Panc1 (cell line): ENCODE measurements around the gene PHF21A.

Experiments used
- POLR2AphosphoS5 ChIP-seq: IDR thresholded peaks from 2 replicates; pipeline ENCODE4 v1.6.1; 2012; ENCODE audit warnings: mild to moderate bottlenecking, low read depth, low read length, moderate library complexity
- SIN3A ChIP-seq: IDR thresholded peaks from 2 replicates; pipeline ENCODE4 v1.6.1; 2012; ENCODE audit warnings: low read depth, mild to moderate bottlenecking, low read length, moderate library complexity, borderline replicate concordance; ENCODE audit not compliant: insufficient read depth
- TCF7L2 ChIP-seq: IDR thresholded peaks from 2 replicates; pipeline ENCODE4 v1.6.1; 2011; ENCODE audit warnings: mild to moderate bottlenecking, low read depth, low read length, inconsistent platforms
- TF ChIP-seq, protein P1 (sequence below): fragments of 450-650 bp; IDR thresholded peaks from 2 replicates; pipeline ENCODE4 v1.5.1; 2017; ENCODE audit warnings: mild to moderate bottlenecking
- TF ChIP-seq, protein P2 (sequence below), 2 experiments: IDR thresholded peaks; 2 replicates each; pipeline ENCODE4 v1.6.1; 2011 to 2012; ENCODE audit warnings: low read depth in 2 of 2, control low read depth in 1 of 2, low read length in 1 of 2, mild to moderate bottlenecking in 1 of 2, moderate library complexity in 1 of 2; ENCODE audit not compliant: insufficient read depth in 1 of 2

GRCh38 chr11:46170797-46171196, 49.5 kb upstream of the PHF21A start:
- TF ChIP-seq, protein P1, sequence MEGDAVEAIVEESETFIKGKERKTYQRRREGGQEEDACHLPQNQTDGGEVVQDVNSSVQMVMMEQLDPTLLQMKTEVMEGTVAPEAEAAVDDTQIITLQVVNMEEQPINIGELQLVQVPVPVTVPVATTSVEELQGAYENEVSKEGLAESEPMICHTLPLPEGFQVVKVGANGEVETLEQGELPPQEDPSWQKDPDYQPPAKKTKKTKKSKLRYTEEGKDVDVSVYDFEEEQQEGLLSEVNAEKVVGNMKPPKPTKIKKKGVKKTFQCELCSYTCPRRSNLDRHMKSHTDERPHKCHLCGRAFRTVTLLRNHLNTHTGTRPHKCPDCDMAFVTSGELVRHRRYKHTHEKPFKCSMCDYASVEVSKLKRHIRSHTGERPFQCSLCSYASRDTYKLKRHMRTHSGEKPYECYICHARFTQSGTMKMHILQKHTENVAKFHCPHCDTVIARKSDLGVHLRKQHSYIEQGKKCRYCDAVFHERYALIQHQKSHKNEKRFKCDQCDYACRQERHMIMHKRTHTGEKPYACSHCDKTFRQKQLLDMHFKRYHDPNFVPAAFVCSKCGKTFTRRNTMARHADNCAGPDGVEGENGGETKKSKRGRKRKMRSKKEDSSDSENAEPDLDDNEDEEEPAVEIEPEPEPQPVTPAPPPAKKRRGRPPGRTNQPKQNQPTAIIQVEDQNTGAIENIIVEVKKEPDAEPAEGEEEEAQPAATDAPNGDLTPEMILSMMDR = no peak
- TF ChIP-seq POLR2AphosphoS5 (no peak), TCF7L2 (no peak), SIN3A (no peak)
- TF ChIP-seq, protein P2, sequence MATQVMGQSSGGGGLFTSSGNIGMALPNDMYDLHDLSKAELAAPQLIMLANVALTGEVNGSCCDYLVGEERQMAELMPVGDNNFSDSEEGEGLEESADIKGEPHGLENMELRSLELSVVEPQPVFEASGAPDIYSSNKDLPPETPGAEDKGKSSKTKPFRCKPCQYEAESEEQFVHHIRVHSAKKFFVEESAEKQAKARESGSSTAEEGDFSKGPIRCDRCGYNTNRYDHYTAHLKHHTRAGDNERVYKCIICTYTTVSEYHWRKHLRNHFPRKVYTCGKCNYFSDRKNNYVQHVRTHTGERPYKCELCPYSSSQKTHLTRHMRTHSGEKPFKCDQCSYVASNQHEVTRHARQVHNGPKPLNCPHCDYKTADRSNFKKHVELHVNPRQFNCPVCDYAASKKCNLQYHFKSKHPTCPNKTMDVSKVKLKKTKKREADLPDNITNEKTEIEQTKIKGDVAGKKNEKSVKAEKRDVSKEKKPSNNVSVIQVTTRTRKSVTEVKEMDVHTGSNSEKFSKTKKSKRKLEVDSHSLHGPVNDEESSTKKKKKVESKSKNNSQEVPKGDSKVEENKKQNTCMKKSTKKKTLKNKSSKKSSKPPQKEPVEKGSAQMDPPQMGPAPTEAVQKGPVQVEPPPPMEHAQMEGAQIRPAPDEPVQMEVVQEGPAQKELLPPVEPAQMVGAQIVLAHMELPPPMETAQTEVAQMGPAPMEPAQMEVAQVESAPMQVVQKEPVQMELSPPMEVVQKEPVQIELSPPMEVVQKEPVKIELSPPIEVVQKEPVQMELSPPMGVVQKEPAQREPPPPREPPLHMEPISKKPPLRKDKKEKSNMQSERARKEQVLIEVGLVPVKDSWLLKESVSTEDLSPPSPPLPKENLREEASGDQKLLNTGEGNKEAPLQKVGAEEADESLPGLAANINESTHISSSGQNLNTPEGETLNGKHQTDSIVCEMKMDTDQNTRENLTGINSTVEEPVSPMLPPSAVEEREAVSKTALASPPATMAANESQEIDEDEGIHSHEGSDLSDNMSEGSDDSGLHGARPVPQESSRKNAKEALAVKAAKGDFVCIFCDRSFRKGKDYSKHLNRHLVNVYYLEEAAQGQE (IDR thresholded peaks at IDR 0.05; ENCODE audit: insufficient read depth in 1 of 2, low read depth in 2 of 2, low read length in 1 of 2) = no peak
